Stomach (tissue), 9 donors: ENCODE measurements around the gene TMEM139. TPM values are rescaled to one million over a fixed set of nuclear protein-coding genes. Genes with fewer than 3 reads are reported as not detected.
A peak's percentile ranks its signal among the peaks of the same experiment; 100 is the strongest.

ENCODE experiments used
- DNase-seq, 2 donors: peaks; one replicate each; pipeline versions ENCODE4 v3.0.0 to v3.0.0-alpha.2; 2013 to 2019
- H3K27ac ChIP-seq, 5 donors: fragments of 200-600 bp in 4 of 5; sonication (generic) in 4 of 5; one replicate each; pipeline ENCODE4 v1.5.1; 2013 to 2019; ENCODE audit warnings: mild to moderate bottlenecking in 1 of 5, moderate library complexity in 1 of 5
- H3K27me3 ChIP-seq, 3 donors: fragments of 200-600 bp; sonication (generic); one replicate each; pipeline ENCODE4 v1.5.1; 2017 to 2019; ENCODE audit warnings: mixed run types in 1 of 3
- H3K36me3 ChIP-seq, 4 donors: fragments of 200-600 bp; sonication (generic); 1 replicate in 3 of 4; 2 replicates in 1 of 4; pipeline ENCODE4 v1.5.1; 2016 to 2019
- H3K4me1 ChIP-seq, 4 donors: fragments of 200-600 bp; sonication (generic); one replicate each; pipeline ENCODE4 v1.5.1; 2016 to 2019
- H3K4me3 ChIP-seq, 4 donors: fragments of 200-600 bp; sonication (generic) in 3 of 4; one replicate each; pipeline ENCODE4 v1.5.1; 2016 to 2019; ENCODE audit warnings: mild to moderate bottlenecking in 1 of 4
- H3K9me3 ChIP-seq, 4 donors: fragments of 200-600 bp; sonication (generic); one replicate each; pipeline ENCODE4 v1.5.1; 2016 to 2019
- EP300 ChIP-seq: sonication (generic); formaldehyde crosslinking; IDR thresholded peaks from one replicate; pipeline ENCODE4 v1.6.1; 2017; ENCODE audit warnings: antibody characterized with exemption
- POLR2A ChIP-seq, 4 donors: fragments of 450-650 bp; IDR thresholded peaks; one replicate each; pipeline ENCODE4 v1.6.1; 2016; ENCODE audit warnings: antibody characterized with exemption in 4 of 4, control low read depth in 2 of 4, mild to moderate bottlenecking in 1 of 4, moderate library complexity in 1 of 4
- POLR2AphosphoS5 ChIP-seq, 3 donors: sonication (generic); formaldehyde crosslinking; IDR thresholded peaks; one replicate each; pipeline ENCODE4 v1.6.1; 2016; ENCODE audit warnings: antibody characterized with exemption in 3 of 3
- WGBS, 5 donors: extraction: QIAGEN DNeasy Blood & Tissue Kit in 3 of 5; methylation state at CpG; one replicate each; pipeline versions ENCODE4 v1.1.5 to v1.1.7; 2013 to 2018; 5-methylcytosine and 5-hydroxymethylcytosine counted together
- intact Hi-C: fragments of 100-400 bp; cut with DNase I; formaldehyde crosslinking; loops from one replicate; pipeline ENCODE4 v1.15.1; 2023; ENCODE audit warnings: low total_unique reads
- polyA plus RNA-seq, 3 donors: library from polyadenylated mRNA; stranded (reverse); fragments of 200-250 nt; gene quantifications; one replicate each; pipeline ENCODE4 v1.2.3, GENCODE V29; 2013
- total RNA-seq, 5 donors: library from RNA; depleted of rRNA; stranded (reverse); fragments of >200 nt; gene quantifications; one replicate each; pipeline versions ENCODE4 v1.1.0 to v1.2.3, GENCODE V29; 2014 to 2016
- TF ChIP-seq, protein P1 (sequence below), 7 experiments: fragments of 450-650 bp in 4 of 7; fragments of 200-600 bp in 3 of 7; sonication (generic) in 3 of 7; IDR thresholded peaks; one replicate each; pipeline ENCODE4 v1.5.1; 2016 to 2019; ENCODE audit warnings: antibody characterized with exemption in 7 of 7, control low read depth in 2 of 7, mild to moderate bottlenecking in 1 of 7
- donor health status: healthy with polysubstance abuse.
- donor health status: Bipolar disorder and iron deficiency.
- donor health status: healthy.

The TMEM139 gene
- total and polyA plus RNA-seq, 8 donors, result 0.89 to 15.3 (median 6.4) TPM

DNA sequence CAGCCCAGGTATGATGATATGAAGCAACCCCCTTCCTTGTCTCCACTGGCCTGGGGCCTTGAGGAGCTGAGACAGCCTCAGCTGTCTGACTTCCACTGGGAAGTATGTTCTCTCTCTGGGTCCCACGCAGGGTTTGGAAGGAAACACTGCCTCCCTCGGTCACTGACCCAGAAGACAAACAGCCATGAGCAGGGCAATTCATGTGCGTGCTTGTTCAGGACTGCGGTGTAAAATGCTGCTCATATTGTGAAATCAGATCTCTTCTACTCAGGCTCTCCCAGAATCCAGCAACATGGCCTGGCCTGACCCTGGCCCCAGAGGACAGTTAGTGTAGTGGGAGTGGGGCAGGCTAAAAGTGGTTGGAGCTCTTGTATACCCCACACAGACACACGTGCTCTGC, 33.9 kb downstream of the TMEM139 start:
- Histone ChIP-seq H3K27ac (no peak overlapping the region), H3K4me3 (no peak overlapping the region), H3K36me3 (no peaks in the 10 kb centered on the region), H3K27me3 (no peaks in the 10 kb centered on the region), H3K9me3 (no peaks in the 10 kb centered on the region), H3K4me1 (peaks cover 0 to 10% (median 8%) of the 10 kb centered on the region in 4 donors)
- no peak for TF ChIP-seq EP300
- no peak for TF ChIP-seq POLR2AphosphoS5 (IDR thresholded peaks at IDR 0.05)
- TF ChIP-seq, protein P1, sequence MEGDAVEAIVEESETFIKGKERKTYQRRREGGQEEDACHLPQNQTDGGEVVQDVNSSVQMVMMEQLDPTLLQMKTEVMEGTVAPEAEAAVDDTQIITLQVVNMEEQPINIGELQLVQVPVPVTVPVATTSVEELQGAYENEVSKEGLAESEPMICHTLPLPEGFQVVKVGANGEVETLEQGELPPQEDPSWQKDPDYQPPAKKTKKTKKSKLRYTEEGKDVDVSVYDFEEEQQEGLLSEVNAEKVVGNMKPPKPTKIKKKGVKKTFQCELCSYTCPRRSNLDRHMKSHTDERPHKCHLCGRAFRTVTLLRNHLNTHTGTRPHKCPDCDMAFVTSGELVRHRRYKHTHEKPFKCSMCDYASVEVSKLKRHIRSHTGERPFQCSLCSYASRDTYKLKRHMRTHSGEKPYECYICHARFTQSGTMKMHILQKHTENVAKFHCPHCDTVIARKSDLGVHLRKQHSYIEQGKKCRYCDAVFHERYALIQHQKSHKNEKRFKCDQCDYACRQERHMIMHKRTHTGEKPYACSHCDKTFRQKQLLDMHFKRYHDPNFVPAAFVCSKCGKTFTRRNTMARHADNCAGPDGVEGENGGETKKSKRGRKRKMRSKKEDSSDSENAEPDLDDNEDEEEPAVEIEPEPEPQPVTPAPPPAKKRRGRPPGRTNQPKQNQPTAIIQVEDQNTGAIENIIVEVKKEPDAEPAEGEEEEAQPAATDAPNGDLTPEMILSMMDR (IDR thresholded peaks at IDR 0.05), result no peak
- TF ChIP-seq POLR2A (IDR thresholded peaks at IDR 0.05), result no peak
- peak in 1 of 2 donors; percentile 25 for DNase-seq
- 65 to 73% (median 69%) methylated on average over 5 of the region's 5 CpGs for WGBS, 5 donors
- intact Hi-C loops, result no loop called here

DNA sequence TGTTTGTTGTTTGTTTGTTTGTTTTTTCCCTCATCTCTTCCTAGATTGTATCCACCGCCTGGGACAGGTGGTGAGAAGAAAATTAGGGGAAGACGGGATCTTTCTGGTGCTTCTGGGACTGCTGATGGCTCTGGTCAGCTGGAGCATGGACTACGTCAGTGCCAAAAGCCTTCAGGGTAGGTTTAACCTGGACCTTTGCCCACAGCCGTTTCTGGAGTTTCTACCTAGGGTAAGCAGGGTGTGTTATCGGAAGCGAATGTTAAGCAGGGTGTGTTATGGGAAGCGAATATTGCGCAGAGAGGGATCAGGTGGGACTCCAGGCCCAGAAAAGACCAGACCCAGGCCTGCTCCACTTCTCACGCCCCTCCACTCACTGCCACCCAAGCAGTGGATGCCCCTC, 35.9 kb downstream of the TMEM139 start:
- peaks cover 0 to 20% (median 13%) of the 10 kb centered on the region in 4 donors for H3K4me1 ChIP-seq
- intact Hi-C loops, result no loop called here
- DNase-seq, result peak in 1 of 2 donors; percentile 64
- H3K27me3 ChIP-seq, result no peaks in the 10 kb centered on the region
- TF ChIP-seq, protein P1 (IDR thresholded peaks at IDR 0.05), result no peak
- TF ChIP-seq POLR2A (IDR thresholded peaks at IDR 0.05) (no peak), POLR2AphosphoS5 (IDR thresholded peaks at IDR 0.05) (no peak)
- H3K9me3 ChIP-seq, result no peaks in the 10 kb centered on the region
- H3K4me3 ChIP-seq, result no peak overlapping the region
- H3K36me3 ChIP-seq, result no peaks in the 10 kb centered on the region
- no peak overlapping the region for H3K27ac ChIP-seq
- WGBS, 5 donors, result 39 to 62% (median 52%) methylated on average over 9 of the region's 9 CpGs

DNA sequence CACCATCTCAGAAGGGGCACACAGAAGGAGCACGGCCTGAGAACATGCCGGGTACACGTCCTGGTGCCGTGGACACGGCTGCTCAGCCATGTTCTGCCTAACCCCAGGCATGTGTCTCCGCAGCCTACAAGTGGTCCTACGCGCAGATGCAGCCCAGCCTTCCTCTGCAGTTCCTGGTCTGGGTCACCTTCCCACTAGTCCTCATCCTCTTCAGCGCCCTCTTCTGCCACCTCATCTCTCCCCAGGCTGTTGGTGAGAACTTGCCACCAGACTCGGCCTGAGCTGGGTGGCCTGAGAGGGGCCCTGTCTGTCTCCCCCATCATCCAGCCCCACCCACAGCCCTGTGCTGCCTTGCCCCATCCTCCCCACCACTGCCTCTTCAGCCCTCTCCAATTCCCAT, 36.5 kb downstream of the TMEM139 start:
- intact Hi-C loops, result no loop called here

DNA sequence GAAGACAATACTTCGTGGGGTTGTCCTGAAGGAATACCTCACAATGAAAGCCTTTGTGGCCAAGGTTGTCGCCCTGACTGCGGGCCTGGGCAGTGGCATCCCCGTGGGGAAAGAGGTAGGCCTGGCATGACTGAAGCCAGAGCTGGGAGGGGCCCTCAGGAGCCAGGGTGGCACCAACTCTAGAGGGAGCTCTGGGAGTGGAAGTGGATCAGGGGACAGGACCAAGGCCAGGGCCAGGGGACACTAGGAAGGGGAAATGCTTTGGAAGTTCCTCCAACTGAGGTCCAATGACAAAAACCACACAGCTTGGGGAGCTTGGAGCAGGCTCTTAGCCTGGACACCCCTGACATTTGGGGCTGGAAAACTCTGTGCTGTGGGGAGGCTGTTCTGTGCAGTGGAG, 37.0 kb downstream of the TMEM139 start:
- Histone ChIP-seq H3K9me3 (no peaks in the 10 kb centered on the region), H3K4me3 (no peak overlapping the region), H3K4me1 (peaks cover 0 to 20% (median 13%) of the 10 kb centered on the region in 4 donors), H3K27me3 (no peaks in the 10 kb centered on the region), H3K36me3 (no peaks in the 10 kb centered on the region), H3K27ac (no peak overlapping the region)
- TF ChIP-seq POLR2A (IDR thresholded peaks at IDR 0.05) (no peak), POLR2AphosphoS5 (IDR thresholded peaks at IDR 0.05) (no peak), EP300 (no peak)
- TF ChIP-seq, protein P1 (IDR thresholded peaks at IDR 0.05), result peak in 1 of 7 experiments; percentile 15
- intact Hi-C loops, result no loop called here
- DNase-seq, result peak in 1 of 2 donors; percentile 45
- 73 to 85% (median 81%) methylated on average over 4 of the region's 4 CpGs for WGBS, 5 donors

More for the DNA sequence above, 36.5 kb downstream of the TMEM139 start:
- no peaks in the 10 kb centered on the region for H3K9me3 ChIP-seq
- 93 to 98% (median 94%) methylated on average over 5 to 10 of the region's 10 CpGs for WGBS, 5 donors
- no peaks in the 10 kb centered on the region for H3K36me3 ChIP-seq
- H3K4me3 ChIP-seq, result no peak overlapping the region
- H3K4me1 ChIP-seq, result peaks cover 0 to 20% (median 13%) of the 10 kb centered on the region in 4 donors
- H3K27me3 ChIP-seq, result no peaks in the 10 kb centered on the region
- TF ChIP-seq, protein P1 (IDR thresholded peaks at IDR 0.05), result no peak
- TF ChIP-seq EP300, result no peak
- TF ChIP-seq POLR2A (IDR thresholded peaks at IDR 0.05), result no peak
- TF ChIP-seq POLR2AphosphoS5 (IDR thresholded peaks at IDR 0.05), result no peak
- H3K27ac ChIP-seq, result no peak overlapping the region
- DNase-seq, result no peak
